A673 (cell line): ENCODE results near the gene ARID3A. TPM values are rescaled to one million over a fixed set of nuclear protein-coding genes. Genes with fewer than 3 reads are reported as not detected.

Source experiments
- BruUV-seq: library from RNA; stranded (reverse); fragments of 400-500 nt; replicated peaks from 2 replicates; lab custom pipeline; 2021; lab: Mats Ljungman, UMichigan
- CTCF ChIA-PET: fragments of 300-600 bp; sonication (Branson Sonifier 250); formaldehyde crosslinking; loops from one replicate; lab custom pipeline; 2022; ENCODE audit warnings: antibody characterized with exemption; lab: Charles Lee
- POLR2A ChIA-PET: fragments of 300-600 bp; sonication (Branson Sonifier 250); formaldehyde crosslinking; loops from one replicate; lab custom pipeline; 2022; ENCODE audit warnings: antibody characterized with exemption; ENCODE audit not compliant: low non-redundant PET; lab: Charles Lee
- DNase-seq: peaks from one replicate; pipeline ENCODE4 v3.0.0-alpha.2; 2015; ENCODE audit warnings: low spot score
- H3K27ac ChIP-seq: fragments of 200-600 bp; sonication (generic); 2 replicates; pipeline ENCODE4 v1.5.1; 2016; ENCODE audit warnings: mixed run types, low read depth, mild to moderate bottlenecking, mixed read lengths, antibody characterized with exemption, low read length; ENCODE audit not compliant: poor library complexity, severe bottlenecking
- H3K27me3 ChIP-seq: fragments of 200-600 bp; sonication (generic); replicated peaks from 2 replicates; pipeline ENCODE4 v1.6.1; 2017; ENCODE audit warnings: mixed run types, low read depth, mild to moderate bottlenecking, mixed read lengths, antibody characterized with exemption, low read length; ENCODE audit not compliant: insufficient read depth, poor library complexity
- H3K36me3 ChIP-seq: fragments of 200-600 bp; sonication (generic); 2 replicates; pipeline ENCODE4 v1.6.1; 2016; ENCODE audit warnings: mixed run types, mild to moderate bottlenecking, mixed read lengths, antibody characterized with exemption, low read length; ENCODE audit not compliant: insufficient read depth, poor library complexity, severe bottlenecking
- H3K4me1 ChIP-seq: fragments of 200-600 bp; sonication (generic); 2 replicates; pipeline ENCODE4 v1.6.1; 2017; ENCODE audit warnings: mixed run types, mild to moderate bottlenecking, mixed read lengths, antibody characterized with exemption, low read length; ENCODE audit not compliant: insufficient read depth, poor library complexity, severe bottlenecking
- H3K4me3 ChIP-seq: fragments of 200-600 bp; sonication (generic); 2 replicates; pipeline ENCODE4 v1.5.1; 2016; ENCODE audit warnings: low read depth, mixed run types, mild to moderate bottlenecking, mixed read lengths, low read length; ENCODE audit not compliant: poor library complexity, severe bottlenecking
- H3K9me3 ChIP-seq: fragments of 200-600 bp; sonication (generic); 2 replicates; pipeline ENCODE4 v1.6.1; 2016; ENCODE audit warnings: mixed run types, low read depth, mild to moderate bottlenecking, mixed read lengths, antibody characterized with exemption, low read length; ENCODE audit not compliant: poor library complexity, severe bottlenecking
- CTCF ChIP-seq: fragments of 300-800, 200-600 bp; sonication (generic); conservative IDR thresholded peaks from 2 replicates; pipeline ENCODE4 v1.5.1; 2017; ENCODE audit warnings: low read depth, mild to moderate bottlenecking, antibody characterized with exemption, low read length, moderate library complexity, mixed read lengths
- EZH2 ChIP-seq: fragments of 200-600 bp; sonication (generic); IDR thresholded peaks from 2 replicates; pipeline ENCODE4 v1.6.1; 2017; ENCODE audit warnings: borderline replicate concordance, low read depth, mild to moderate bottlenecking, mixed read lengths, antibody characterized with exemption, low read length; ENCODE audit not compliant: poor library complexity, severe bottlenecking
- intact Hi-C: fragments of 100-400 bp; cut with micrococcal nuclease; formaldehyde crosslinking; loops from one replicate; pipeline ENCODE4 v1.10.0; 2022; ENCODE audit not compliant: unreplicated experiment
- total RNA-seq: library from RNA; stranded (reverse); gene quantifications from 2 replicates; pipeline ENCODE4 v1.2.3, GENCODE V29; 2021

ARID3A gene
- total RNA-seq, 1 experiment from 2014 or later, result 19.6 TPM

GRCh38 chr19:934197-934840 lies 8.5 kb downstream of the ARID3A start:
- no peaks in the 10 kb centered on the region for H3K4me1 ChIP-seq
- POLR2A ChIA-PET, result interaction anchor here (0.5 kb wide), 1 partner anchor 104 kb away, joined by 3 read pairs; no protein-coding TSS in a partner anchor
- H3K27me3 ChIP-seq, result no peaks in the 10 kb centered on the region
- DNase-seq, result no peak
- H3K9me3 ChIP-seq, result no peaks in the 10 kb centered on the region
- H3K36me3 ChIP-seq, result peaks cover 3% of the 10 kb centered on the region
- no peak overlapping the region for H3K4me3 ChIP-seq
- CTCF ChIA-PET, result no interaction called here
- intact Hi-C loops, result no loop called here
- no TSS peak for BruUV-seq
- TF ChIP-seq CTCF (no peak), EZH2 (no peak)
- no peak overlapping the region for H3K27ac ChIP-seq

GRCh38 chr19:934865-935479 lies 9.1 kb downstream of the ARID3A start:
- ChIA-PET CTCF (interaction anchor here (0.6 kb wide), 1 partner anchor 92 kb away, joined by 4 read pairs; no protein-coding TSS in a partner anchor), POLR2A (no interaction called here)
- DNase-seq, result no peak
- Histone ChIP-seq H3K9me3 (no peaks in the 10 kb centered on the region), H3K27me3 (no peaks in the 10 kb centered on the region), H3K27ac (no peak overlapping the region), H3K4me1 (no peaks in the 10 kb centered on the region), H3K36me3 (peaks cover 3% of the 10 kb centered on the region), H3K4me3 (no peak overlapping the region)
- intact Hi-C loops, result no loop called here
- TF ChIP-seq EZH2, result no peak
- TF ChIP-seq CTCF, result no peak
- BruUV-seq, result no TSS peak

GRCh38 chr19:936175-936546 lies 10.3 kb downstream of the ARID3A start:
- intact Hi-C loops, result no loop called here

More at GRCh38 chr19:936175-936546, 10.3 kb downstream of the ARID3A start:
- H3K4me1 ChIP-seq, result peaks cover 10% of the 10 kb centered on the region
- BruUV-seq, result no TSS peak
- H3K4me3 ChIP-seq, result no peak overlapping the region
- no peak for DNase-seq
- CTCF ChIA-PET, result no interaction called here
- H3K27ac ChIP-seq, result no peak overlapping the region
- TF ChIP-seq EZH2, result no peak
- TF ChIP-seq CTCF, result no peak
- POLR2A ChIA-PET, result no interaction called here
- no peaks in the 10 kb centered on the region for H3K9me3 ChIP-seq
- H3K36me3 ChIP-seq, result no peaks in the 10 kb centered on the region
- H3K27me3 ChIP-seq, result no peaks in the 10 kb centered on the region
